ENCODE data around the gene MLLT6.

MLLT6 gene

GRCh38 chr17:38746004-38746848, 41.2 kb downstream of the MLLT6 start:
- peak overlapping the region; percentile 92 to 98 for H3K4me3 ChIP-seq (replicated peaks in 1 of 2; ENCODE audit: low read depth in 2 of 2, low read length in 2 of 2)
- no peak for DNase-seq (ENCODE audit: low read depth in 2 of 2)
- no peak for TF ChIP-seq CTCF (IDR thresholded peaks at IDR 0.05; ENCODE audit: low read depth, low read length)

GRCh38 chr17:38746849-38747462, 41.9 kb downstream of the MLLT6 start:
- no peak for DNase-seq (ENCODE audit: low read depth in 2 of 2)
- TF ChIP-seq CTCF (IDR thresholded peaks at IDR 0.05; ENCODE audit: low read depth, low read length) = no peak
- H3K4me3 ChIP-seq (replicated peaks in 1 of 2; ENCODE audit: low read depth in 2 of 2, low read length in 2 of 2) = peak overlapping the region; percentile 92 to 98

- peak overlapping the region; percentile 92 to 98 for H3K4me3 ChIP-seq (replicated peaks in 1 of 2; ENCODE audit: low read depth in 2 of 2, low read length in 2 of 2)
- no peak for TF ChIP-seq CTCF (IDR thresholded peaks at IDR 0.05; ENCODE audit: low read depth, low read length)
- peak; percentile 34 to 41 for DNase-seq (ENCODE audit: low read depth in 2 of 2)
Observed at GRCh38 chr17:38747463-38748148, 42.5 kb downstream of the MLLT6 start.

GRCh38 chr17:38748149-38748891, 43.2 kb downstream of the MLLT6 start, which contains the start of gene PCGF2:
Gene PCGF2 (minus strand): TSS chr17:38748336. CDS start chr17:38740402, 7,934 bp downstream.
- TF ChIP-seq CTCF (IDR thresholded peaks at IDR 0.05; ENCODE audit: low read depth, low read length) = no peak
- peak; percentile 90 to 92 for DNase-seq (ENCODE audit: low read depth in 2 of 2)
- H3K4me3 ChIP-seq (replicated peaks in 1 of 2; ENCODE audit: low read depth in 2 of 2, low read length in 2 of 2) = peak within 1 kb of the TSS; percentile 92 to 98

GRCh38 chr17:38748892-38749222, 43.8 kb downstream of the MLLT6 start:
- TF ChIP-seq CTCF (IDR thresholded peaks at IDR 0.05; ENCODE audit: low read depth, low read length) = no peak
- DNase-seq (ENCODE audit: low read depth in 2 of 2) = no peak
- peak overlapping the region; percentile 92 to 98 for H3K4me3 ChIP-seq (replicated peaks in 1 of 2; ENCODE audit: low read depth in 2 of 2, low read length in 2 of 2)
